GM18873 (cell line): Measurements from ENCODE around the gene PITX3.
"Not testable (repeated sequence)": the region's sequence is repeated elsewhere in the genome, so short reads cannot be mapped to it uniquely, and the experiment has no call there.

ENCODE experiments used
- ATAC-seq: cut with Tn5 transposase; IDR thresholded peaks from one replicate; pipeline ENCODE4 v1.9.1; 2021; ENCODE audit warnings: mild to moderate bottlenecking, moderate library complexity, moderate number of reproducible peaks; ENCODE audit not compliant: unreplicated experiment, low FRiP score

Gene PITX3

GRCh38 chr10:102229810-102230263 is 11.5 kb downstream of the PITX3 start:
- no peak for ATAC-seq

- no peak for ATAC-seq
These were observed 14.3 kb downstream of the PITX3 start for GRCh38 chr10:102227050-102227449.

GRCh38 chr10:102226542-102226870 is 14.8 kb downstream of the PITX3 start:
- no peak for ATAC-seq

- peak; percentile 82 for ATAC-seq
These were observed 15.4 kb downstream of the PITX3 start, which contains the start of gene ELOVL3 for GRCh38 chr10:102225646-102226541. Gene ELOVL3, plus strand, starts transcription at chr10:102226299. Its CDS starts 250 bp downstream, at chr10:102226549.

GRCh38 chr10:102222797-102223196 is 18.5 kb downstream of the PITX3 start:
- ATAC-seq: no peak

GRCh38 chr10:102220612-102221011 is 20.7 kb downstream of the PITX3 start:
- no peak for ATAC-seq

GRCh38 chr10:102219370-102219769 is 21.9 kb downstream of the PITX3 start:
- ATAC-seq: no peak

GRCh38 chr10:102213599-102213998 is 27.7 kb downstream of the PITX3 start:
- ATAC-seq: not testable (repeated sequence)

GRCh38 chr10:102211615-102212299 is 29.6 kb downstream of the PITX3 start:
- ATAC-seq: no peak

- no peak for ATAC-seq
These were observed 32.8 kb downstream of the PITX3 start for GRCh38 chr10:102208311-102209035.

GRCh38 chr10:102202386-102202785 is 38.9 kb downstream of the PITX3 start:
- ATAC-seq: no peak

GRCh38 chr10:102200751-102201640 is 40.3 kb downstream of the PITX3 start:
- ATAC-seq: no peak

- ATAC-seq: no peak
These were observed 43.3 kb downstream of the PITX3 start for GRCh38 chr10:102198027-102198426.

- no peak for ATAC-seq
These were observed 44.4 kb downstream of the PITX3 start for GRCh38 chr10:102196893-102197292.

GRCh38 chr10:102195296-102195870 is 45.9 kb downstream of the PITX3 start:
- ATAC-seq: no peak

- no peak for ATAC-seq
These were observed 49.4 kb downstream of the PITX3 start for GRCh38 chr10:102191956-102192355.

GRCh38 chr10:102188941-102189898 is 52.1 kb downstream of the PITX3 start:
- ATAC-seq: not testable (repeated sequence)

- no peak for ATAC-seq
These were observed 52.9 kb downstream of the PITX3 start for GRCh38 chr10:102188298-102188940.
